Astrocyte of the spinal cord (primary cell): ENCODE results near the gene GOLGA6D.
"Not testable (repeated sequence)": the region's sequence is repeated elsewhere in the genome, so short reads cannot be mapped to it uniquely, and the experiment has no call there.

Experiments used
- DNase-seq: peaks from one replicate; pipeline ENCODE4 v3.0.0; 2011; ENCODE audit warnings: low read depth, low spot score
- H3K4me3 ChIP-seq: 2 replicates; pipeline ENCODE4 v1.5.1; 2011; ENCODE audit warnings: low read depth, mild to moderate bottlenecking, low read length, moderate library complexity
- CTCF ChIP-seq: IDR thresholded peaks from 2 replicates; pipeline ENCODE4 v1.5.1; 2012; ENCODE audit warnings: low read depth, mild to moderate bottlenecking, low read length, inconsistent platforms
- in situ Hi-C: cut with HindIII; loops from 2 replicates; pipeline ENCODE4 v1.10.0; 2017; ENCODE audit warnings: low sequenced_read_pairs

The GOLGA6D gene

GRCh38 chr15:75306188-75306587, 23.6 kb downstream of the GOLGA6D start:
- H3K4me3 ChIP-seq: no peak overlapping the region
- in situ Hi-C loops: no loop called here
- no peak for DNase-seq
- TF ChIP-seq CTCF: no peak

- DNase-seq: no peak
- H3K4me3 ChIP-seq: no peak overlapping the region
- peak; percentile 50 for TF ChIP-seq CTCF
- in situ Hi-C loops: no loop called here
Observed at GRCh38 chr15:75307778-75308390, 25.2 kb downstream of the GOLGA6D start.

GRCh38 chr15:75309711-75310110, 27.1 kb downstream of the GOLGA6D start:
- DNase-seq: no peak
- in situ Hi-C loops: no loop called here
- no peak overlapping the region for H3K4me3 ChIP-seq
- no peak for TF ChIP-seq CTCF

GRCh38 chr15:75312548-75312947, 29.9 kb downstream of the GOLGA6D start:
- H3K4me3 ChIP-seq, in situ Hi-C loops: not testable (repeated sequence)
- peak; percentile 4 for DNase-seq

- in situ Hi-C loops: no loop called here
- DNase-seq: no peak
- no peak for TF ChIP-seq CTCF
- no peak overlapping the region for H3K4me3 ChIP-seq
Observed at GRCh38 chr15:75313116-75313845, 30.6 kb downstream of the GOLGA6D start.

- in situ Hi-C loops: no loop called here
- TF ChIP-seq CTCF: no peak
- DNase-seq: no peak
- no peak overlapping the region for H3K4me3 ChIP-seq
Observed at GRCh38 chr15:75314552-75315290, 32.1 kb downstream of the GOLGA6D start.

- in situ Hi-C loops, DNase-seq: not testable (repeated sequence)
Observed at GRCh38 chr15:75319231-75319897, 36.7 kb downstream of the GOLGA6D start.

More at GRCh38 chr15:75319231-75319897, 36.7 kb downstream of the GOLGA6D start:
- H3K4me3 ChIP-seq: not testable (repeated sequence)
